Erythroblast (primary cell): ENCODE data around the gene TRPM3.

Source experiments
- GATA1 ChIP-seq: IDR thresholded peaks from 2 replicates; pipeline ENCODE4 v1.6.1; 2011; ENCODE audit warnings: low read depth, mild to moderate bottlenecking, control low read depth, low read length, moderate library complexity
- POLR2A ChIP-seq: IDR thresholded peaks from 2 replicates; pipeline ENCODE4 v1.6.1; 2011; ENCODE audit warnings: mild to moderate bottlenecking, low read length

DNA sequence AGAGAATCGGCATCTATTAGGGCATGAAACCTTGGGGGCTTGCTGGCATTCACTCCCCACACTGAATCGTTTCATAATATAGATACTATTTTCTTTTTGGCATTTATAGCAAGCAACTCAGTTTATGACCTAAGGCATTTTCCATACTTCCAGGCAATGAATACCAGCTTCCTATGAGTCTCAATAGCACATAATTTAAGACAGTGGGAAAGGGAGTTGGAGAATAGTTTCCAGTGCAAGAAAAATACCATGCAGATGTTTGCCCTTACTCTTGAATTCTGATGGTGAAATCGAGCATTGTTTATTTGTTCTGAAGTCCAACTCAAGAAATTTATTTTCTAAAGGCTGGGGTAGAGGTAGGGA is 531.1 kb downstream of the TRPM3 start:
- TF ChIP-seq POLR2A, result no peak
- no peak for TF ChIP-seq GATA1
